ENCODE data around the gene TFF1.

Gene TFF1

DNA sequence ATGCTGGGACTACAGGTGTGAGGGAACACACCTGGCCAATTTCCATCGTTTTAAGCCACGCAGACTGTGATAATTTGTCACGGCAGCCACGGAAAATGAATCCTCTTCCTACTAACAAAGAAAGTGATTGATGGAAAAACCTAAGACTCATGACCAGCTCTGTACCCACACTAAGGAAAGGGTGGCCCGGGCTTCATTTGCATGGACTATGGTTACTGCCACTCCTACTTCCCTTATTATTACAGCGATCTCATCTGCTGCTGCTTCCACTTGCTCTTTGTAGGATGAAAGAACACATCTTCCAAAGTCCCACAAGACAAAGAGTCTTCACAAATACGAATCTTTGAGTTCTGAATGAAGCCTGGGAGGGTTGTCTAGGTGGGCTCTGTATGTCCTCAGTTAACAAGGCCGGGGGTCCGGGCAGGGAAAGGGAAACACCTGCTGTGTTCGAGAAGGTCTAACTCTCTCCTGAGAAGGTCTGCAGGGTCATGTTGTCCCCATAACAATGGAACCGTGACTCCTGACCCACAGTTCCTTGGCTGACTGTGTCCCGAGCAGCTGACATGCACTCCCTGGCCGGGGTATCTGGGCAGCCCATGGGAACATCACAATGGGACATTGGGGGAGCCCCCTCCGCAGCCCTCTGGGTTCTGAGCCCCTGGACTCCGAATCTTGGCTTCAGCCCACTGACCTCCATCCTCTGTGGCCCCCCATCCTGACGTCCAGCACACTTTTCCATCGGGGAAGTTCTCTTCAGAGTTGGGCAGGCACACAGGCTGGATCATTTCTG is 13.3 kb upstream of the TFF1 start:
- DNase-seq, result no peak

DNA sequence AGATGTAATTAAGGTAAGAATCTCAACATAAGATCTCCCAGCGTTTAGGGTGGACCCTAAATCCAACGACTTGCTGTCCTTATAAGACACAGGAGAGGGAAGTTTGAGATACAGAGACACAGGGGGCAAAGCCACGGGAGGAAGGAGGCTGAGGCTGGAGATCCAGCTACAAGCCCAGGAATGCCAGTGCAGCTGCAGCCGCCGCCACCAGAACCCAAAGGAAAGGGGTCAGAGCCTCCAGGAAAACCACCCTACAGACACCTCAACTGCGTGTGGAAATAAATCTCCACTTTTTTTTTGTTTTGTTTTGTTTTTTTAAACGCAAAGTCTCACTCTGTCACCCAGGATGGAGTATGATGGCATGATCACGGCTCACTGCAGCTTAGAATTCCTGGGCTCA is 12.1 kb upstream of the TFF1 start:
- no peak for DNase-seq

DNA sequence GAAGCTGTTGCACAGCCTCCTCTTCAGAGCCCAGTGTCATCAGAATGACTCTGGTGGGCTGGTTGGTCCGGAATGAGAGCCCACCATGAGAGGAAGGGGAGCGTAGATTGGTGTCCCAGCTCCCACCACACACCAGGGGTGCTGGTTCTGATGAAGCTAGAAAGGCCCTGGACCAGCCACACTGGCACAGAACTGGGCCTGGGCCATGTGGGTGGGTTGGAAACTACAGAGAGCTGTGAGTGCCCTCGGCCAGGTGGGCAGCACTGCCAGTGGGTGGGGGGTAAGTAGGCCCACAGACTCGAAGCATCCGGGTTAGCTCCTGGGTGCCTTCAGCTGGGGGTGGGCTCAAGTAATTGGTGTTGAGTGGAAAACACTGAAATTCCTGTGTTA is 11.6 kb upstream of the TFF1 start:
- no peak for DNase-seq

DNA sequence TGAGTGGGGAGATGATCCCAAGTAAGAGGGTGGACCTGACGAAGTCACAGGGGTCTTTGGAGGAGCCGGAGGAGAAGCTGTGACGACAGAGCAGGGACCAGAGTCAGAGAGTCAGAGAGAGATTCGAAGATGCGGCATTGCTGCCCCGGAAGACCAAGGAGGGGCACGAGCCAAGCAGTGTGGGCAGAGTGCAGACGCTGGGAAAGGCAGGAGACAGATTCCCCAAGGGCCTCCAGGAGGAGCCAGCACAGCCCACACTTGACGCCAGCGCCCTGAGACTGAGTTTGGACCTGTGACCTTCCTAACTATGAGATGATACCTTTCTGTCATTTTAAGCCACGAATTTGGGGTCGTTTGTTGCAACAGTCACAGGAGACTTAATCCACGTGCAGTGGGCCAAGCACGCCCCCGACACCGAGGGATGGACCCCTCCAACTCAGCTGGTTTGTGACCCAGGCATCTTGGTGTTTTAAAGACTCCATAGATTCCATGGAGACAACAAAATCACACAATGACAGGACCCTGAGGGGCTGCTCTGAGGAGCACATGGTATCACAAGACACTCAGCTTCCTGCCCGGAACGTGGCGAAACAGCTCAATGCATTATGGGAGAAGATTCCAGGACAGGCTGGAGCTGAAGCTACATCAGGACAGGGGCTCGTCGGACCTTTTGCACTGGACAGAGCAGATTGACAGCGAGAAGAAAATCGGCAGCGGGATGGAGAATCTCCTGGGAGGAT is 11.0 kb upstream of the TFF1 start:
- no peak for DNase-seq

DNA sequence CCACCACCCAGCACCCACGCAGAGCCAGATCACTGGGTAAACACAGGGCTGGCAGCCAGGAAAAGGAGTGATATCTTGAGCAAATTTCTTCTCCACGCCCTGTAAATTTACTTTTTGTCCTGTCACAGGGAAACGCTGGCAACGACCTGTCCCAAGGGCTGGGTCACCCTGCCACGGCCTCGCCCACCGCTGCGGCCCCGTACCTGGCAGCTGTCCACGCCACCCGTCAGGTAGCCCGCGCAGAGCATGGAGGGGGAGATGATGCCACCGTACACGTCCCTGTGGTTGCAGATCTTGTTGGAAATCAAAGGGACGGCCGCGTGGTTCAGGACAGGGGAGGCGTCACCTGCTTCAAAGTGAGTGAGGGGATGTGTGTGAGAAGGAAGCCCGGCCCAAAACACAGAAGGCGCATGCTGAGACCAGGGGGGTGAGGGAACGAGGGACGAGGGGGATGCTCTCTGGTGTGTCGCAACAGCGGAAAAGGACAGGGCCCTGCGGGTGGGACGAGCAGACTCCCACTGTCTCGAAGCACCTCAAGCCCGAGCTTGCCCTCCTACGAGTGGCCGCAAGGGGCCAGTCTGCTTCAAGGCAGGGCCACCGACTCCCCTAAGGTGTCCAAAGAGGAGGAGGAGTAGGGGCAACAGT is 10.1 kb upstream of the TFF1 start:
- no peak for DNase-seq

DNA sequence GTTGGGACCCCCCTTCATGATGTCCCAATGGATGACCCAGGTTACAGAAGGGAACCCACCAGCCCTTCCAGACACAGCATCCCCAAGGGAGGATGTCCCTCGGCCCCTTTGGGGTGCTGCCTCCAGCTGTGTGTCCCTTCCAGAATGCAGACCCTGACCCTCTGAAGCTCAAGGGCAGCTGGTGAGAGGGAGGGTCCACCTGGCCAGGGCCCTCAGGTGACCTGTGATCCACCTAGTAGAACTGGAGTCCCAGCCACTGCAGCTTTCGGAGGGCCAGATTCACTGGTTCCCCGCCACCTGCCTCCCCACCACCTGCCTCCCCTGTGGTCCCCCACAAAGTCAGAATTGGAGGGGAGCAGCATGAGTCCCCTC is 9.6 kb upstream of the TFF1 start:
- no peak for DNase-seq

DNA sequence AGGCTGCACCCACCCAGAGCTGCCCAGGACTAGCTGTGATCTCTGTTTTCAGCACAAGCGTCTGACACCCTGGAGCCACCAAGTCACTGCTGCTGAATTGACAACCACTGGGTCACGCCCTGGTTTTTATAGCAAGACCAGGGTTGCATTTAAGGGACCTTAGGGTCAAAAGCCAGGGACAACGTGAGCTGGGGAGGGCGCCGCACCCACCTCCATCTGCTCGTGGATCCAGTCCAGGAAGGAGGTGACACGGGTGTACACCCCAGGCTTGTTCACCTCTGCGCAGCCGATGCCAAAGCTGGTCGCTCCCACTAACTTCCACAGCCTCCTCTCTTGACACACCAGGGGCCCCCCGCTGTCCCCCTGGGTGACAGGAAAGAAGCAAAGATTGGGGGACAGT is 9.2 kb upstream of the TFF1 start:
- DNase-seq, result no peak

DNA sequence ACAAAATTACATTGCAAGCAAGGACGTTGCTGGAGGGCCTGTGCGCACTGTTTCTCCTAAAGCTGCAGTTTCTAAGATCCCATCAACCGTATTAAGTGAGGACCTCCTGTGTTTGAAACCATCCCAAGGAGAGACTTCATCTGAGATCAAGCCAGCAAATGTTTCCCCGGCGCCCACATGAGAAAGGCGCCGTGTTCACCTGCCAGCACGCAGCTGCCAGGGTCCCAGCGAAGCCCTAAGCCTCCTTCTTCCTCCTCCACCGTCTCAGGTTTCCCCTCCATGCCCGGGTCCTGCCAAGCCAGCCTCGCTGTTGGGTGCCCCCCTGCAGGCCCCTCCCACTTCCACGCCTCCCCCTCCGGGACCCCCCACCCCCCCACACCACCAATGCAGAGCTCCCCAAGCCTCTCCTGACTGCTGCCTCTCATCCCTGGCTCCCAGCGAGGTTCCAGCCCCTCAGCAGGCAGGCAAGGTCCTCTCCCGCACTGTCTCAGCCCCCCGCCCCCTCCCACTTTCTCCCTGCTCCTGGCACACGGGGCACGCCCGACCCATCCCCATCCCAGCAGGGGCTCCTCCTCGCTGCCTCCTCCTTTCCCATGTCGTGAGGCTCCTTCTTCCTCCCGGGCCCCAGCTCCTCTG is 8.6 kb upstream of the TFF1 start:
- no peak for DNase-seq

DNA sequence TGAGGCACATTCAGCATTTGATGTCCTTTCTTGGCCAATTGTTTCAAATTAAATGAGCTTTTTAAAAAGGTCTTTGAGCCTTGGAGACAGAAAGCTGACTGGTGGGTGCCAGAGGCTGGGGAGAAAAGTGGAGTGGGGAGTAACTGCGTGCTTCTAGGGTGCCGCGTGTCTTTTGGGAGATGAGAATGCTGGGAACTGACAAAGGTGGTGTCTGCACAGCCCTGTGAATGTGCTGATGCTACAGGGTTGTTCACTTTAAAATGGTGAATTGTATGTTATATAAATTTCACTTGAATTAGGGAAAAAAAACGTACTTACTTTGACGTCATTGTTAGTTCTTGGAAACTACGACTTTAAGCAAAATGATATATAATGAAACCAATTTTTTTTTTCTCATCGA is 8.1 kb upstream of the TFF1 start:
- DNase-seq, result no peak

DNA sequence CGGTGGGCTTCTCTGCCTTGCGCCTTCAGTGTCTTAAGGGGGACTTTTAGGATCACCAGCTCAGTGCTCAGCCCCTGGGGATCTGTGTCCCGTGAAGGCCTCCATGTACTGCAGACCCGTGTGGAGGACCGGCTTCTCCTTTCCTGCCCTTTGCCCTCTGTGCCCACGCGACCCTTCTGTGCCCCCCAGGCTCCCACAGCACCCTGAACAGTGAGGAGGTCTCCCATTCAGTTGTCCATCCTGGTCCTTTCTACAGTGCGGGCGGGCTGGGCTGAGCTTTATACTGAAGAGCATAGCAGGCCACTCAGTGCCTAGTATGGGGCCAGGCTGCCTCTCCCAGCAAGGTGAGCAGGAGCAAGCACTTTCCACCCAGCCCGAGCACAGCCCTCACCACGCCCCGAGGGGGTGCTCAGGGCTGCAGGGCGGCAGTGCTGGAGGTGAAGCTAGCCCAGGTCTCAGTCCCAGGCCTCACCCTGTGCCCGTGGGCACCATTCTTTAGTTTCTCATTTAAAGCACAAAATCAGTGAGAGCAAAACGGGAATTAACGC is 7.6 kb upstream of the TFF1 start:
- no peak for DNase-seq

DNA sequence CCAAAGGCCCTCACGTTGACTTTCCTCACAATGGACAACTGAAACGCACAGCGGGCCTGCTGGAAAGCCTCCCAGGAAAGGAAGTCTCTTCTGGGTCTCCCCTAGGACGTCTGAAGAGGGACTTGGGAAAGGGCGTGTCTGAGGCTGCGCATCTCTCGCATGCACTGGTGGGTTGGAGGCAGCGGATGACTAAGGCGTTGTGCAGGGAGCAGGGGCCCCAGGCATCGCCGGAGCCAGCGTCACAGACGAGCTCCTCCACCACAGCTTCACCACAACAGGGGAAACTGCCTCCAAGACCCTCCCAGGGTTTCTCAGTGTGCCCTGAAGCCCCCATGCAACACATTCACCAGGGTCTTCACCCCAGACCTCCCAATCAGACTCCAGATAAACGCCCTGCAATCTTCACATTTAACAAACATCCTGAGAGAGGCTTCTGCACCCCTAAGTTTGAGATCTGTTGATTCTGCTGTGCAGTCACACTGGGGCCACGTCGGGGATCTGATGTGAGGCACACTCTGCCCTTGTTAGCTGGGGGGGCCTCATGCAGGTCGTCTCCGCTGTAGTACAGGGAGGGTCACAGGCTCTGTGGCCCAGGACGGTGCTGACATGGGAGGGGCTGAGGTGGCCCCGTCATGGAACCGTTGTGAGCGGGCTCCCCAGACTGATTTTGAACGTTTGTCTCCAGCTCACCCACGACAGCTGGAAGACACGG is 7.0 kb upstream of the TFF1 start:
- DNase-seq, result no peak

DNA sequence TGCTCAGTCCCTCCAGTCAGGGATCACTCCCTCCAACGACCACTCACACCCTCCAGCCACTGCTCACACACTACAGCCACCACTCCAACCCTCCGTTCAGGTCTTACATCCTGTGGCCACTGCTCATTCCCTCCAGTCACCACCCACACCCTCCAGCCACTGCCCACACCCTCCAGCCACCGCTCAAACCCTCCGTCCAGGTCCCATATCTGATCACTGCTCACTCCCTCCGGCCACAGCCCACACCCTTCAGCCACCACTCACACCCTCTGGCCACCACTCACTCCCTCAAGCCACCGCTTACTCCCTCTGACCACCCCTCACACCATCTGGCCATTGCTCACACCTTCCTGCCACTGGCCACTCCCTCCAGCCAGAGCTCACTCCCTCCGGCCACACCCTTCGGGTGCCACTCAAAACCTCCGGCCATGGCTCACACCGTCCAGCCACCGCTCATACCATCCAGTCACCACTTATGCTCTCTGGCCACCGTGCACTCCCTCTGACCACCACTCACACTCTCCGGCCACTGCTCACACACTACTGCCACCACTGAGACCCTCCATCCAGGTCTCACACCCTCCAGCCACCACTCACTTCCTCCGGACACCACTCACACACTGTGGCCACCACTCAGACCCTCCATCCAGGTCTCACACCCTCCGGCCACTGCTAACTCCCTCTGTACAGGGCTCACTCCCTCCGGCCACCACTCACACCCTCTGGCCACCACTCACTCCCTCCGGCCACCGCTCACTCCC is 4.7 kb upstream of the TFF1 start:
- no peak for DNase-seq

DNA sequence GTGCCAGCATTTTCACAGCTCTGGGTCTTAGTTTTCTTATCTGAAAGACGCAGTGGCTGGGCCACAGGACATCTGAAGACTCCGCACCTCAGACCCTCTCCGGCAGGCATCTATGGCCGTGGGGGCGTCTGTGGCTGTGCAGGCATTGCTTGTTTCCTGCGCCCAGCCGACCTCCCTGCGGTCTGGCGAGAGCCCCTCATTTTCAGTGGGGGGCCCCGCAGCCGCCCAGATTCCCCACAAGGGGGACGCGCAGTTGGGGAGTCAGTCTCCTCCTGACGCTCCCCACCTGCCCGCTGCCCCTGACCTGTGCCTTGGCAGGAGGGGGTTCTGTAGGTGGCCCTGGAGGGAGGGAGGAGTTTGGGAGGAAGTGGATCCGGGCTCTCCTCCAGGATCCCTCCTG is 3.5 kb upstream of the TFF1 start:
- no peak for DNase-seq

DNA sequence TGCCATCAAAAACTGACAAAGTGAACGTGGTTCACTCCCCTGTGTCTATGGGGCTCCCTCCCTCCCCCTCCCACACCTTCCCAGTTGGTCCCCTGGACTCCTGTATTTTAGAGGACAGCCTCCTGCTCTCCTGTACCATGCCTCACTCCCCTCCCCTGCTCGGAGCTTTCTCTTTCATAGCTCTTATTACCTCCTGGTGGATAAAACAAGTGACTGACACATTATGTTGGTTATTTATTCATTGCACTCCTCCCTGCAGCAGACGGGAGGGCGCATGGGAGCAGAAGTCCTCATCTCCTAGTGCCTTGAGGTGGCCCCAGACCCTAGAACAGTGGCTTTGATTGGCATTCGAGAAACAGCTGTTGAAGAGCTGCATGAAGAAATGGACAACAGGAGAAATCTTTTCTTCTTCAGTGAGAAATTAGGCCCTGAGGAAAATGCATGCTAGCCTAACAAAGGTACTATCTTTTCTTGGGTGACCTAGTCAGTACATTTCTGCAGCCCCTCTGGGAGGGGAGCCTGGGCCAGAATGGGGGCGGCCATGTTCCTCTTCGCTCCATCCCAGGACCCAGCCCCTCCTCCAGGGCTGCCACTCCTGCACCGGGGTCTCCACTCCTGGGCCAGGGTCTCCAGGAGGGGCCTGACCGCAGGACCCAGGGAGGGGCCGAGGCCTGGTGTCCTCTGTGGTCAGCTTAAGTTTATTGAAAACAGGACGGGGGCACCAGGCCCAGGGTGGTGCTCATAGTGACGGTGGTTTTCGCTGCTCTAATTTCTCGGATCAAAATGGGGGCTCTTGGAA is 1.2 kb upstream of the TFF1 start:
- no peak for DNase-seq

DNA sequence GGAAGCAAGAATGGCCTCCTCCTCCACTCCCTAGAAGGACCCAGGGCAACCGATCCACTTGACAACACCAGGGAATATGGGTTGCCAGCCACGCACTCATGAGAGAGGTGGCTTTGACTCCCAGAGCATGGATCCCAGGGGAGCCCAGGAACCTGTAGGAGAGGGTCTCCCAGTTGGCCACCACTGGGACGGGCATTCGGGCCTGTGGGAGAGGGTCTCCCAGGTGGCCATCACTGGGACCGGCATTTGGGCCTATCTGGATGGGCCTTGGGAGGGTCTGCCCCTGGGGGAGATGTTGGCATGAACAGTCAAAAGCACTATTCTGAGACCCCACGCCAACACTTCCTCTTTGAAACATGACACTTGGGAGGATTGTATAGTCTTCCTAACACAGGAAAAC is 565 bp downstream of the TFF1 start:
- DNase-seq, result no peak

DNA sequence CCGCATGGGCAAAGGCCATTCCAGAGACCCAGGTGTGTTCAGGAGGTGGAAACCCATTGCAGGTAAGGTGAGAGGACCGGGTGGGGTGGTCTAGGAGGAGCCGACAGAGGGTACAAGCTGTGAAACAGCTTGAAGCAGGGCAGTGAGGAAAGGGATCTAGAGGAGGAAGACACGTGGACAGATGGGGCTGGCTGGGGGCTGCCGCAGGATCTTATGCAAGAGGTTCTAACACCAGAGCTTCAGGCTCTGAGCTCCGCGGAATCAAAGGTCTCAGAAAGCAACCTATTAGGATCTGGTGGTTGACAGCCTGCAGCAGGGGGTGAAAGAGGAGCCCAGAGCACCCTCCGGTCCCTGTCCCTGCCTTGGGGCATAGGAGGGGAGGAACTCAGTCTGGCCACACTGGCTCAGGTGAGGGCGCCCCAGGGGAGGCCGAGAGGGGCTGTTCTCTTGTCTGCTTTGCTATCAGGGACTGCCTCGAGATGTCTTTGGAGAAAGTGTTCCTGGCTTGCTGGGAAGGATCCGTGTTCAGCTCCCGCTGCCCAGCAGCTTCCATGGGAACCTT is 1.9 kb downstream of the TFF1 start:
- no peak for DNase-seq

DNA sequence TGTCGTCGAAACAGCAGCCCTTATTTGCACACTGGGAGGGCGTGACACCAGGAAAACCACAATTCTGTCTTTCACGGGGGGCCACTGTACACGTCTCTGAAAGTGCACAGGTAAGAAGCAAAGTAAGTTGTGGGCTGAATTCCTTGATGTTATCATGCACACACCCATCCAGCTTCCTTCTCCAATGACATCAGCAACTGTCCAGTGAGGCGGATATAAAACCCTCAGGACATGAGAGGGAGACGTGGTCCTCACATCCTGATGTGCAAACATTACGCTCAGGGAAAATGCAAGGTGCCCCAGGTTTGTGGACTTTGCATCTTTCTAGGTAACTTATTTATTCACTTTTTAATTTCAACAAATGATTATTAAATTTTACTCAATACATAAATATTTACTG is 3.0 kb downstream of the TFF1 start:
- DNase-seq, result no peak

DNA sequence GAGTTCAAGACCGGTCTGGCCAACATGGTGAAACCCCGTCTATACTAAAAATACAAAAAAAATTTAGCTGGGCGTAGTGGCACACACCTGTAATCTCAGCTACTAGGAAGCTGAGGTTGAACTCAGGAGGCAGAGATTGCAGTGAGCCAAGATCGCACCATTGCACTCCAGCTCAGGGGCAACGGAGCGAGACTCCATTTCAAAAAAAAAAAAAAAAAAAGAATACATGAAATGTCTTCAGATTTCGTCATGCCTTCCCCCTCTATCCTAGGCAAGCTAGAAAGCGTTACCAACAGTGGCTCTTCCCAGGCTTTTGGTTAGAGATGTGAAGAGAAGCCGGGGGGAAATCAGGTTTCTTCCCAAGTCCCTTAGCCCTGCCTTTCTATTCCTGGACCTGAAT is 3.6 kb downstream of the TFF1 start:
- no peak for DNase-seq

DNA sequence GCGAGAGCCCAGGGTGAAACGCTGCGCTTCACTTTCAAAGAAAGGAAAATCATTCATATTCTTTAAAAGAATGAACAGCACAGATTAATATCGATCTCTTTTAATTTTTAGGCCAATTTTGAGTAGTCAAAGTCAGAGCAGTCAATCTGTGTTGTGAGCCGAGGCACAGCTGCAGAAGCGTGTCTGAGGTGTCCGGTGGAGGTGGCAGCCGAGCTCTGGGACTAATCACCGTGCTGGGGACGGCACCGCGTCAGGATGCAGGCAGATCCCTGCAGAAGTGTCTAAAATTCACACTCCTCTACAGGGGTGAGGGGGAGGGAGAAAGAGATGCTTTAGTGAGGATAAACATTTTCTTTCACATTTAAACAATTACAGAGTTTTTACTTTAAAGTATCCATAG is 4.1 kb downstream of the TFF1 start:
- DNase-seq, result no peak

DNA sequence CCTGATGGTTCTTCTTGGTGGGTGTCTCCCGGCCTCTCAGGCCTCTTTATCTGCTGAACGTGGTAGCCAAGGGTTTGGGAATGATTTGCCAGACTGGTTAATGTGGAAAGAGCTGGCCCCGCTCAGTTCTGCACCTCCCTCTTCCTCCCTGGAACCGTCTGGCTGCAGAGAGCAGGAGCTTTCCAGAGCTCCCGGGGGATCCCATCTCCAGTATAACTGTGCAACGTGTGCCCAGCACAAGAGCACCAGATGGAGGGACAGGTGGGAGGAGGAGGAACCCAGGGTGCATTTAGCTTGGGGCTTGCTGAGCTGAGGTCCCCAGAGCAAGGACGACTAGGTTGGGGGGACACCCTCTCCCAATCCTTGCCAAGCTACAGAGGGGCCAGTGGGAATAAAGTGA is 5.0 kb downstream of the TFF1 start:
- no peak for DNase-seq

DNA sequence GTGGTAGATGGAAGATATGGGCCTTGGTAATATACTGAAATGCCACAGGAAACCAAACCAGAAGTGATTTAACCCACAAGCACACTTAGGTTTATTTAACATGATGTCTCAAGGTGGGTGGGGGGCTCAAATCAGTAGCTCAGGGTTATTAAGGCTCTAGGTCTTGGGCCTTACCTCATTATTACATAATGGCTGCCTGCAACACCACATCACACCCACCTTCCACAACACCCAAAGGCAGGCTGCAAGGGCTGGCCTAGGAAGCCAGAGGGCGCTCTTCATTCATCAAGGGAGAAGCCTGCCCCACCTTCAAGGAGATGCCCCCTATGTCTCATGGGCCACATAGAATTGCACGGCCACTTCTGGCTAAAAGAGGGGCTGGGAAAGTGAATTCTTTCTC is 6.0 kb downstream of the TFF1 start:
- peak; percentile 8 for DNase-seq

Measured in CD4-positive, alpha-beta T cell treated with Interleukin-12 subunit alpha and Interleukin-12 subunit beta, for 1 hour (primary cell).